ENCODE data around the gene BICD1. TPM values are rescaled to one million over a fixed set of nuclear protein-coding genes. Genes with fewer than 3 reads are reported as not detected.

Gene BICD1
- total and polyA plus RNA-seq, 5 donors from 2014 or later, result 8.0 to 23.6 (median 9.4) TPM

DNA sequence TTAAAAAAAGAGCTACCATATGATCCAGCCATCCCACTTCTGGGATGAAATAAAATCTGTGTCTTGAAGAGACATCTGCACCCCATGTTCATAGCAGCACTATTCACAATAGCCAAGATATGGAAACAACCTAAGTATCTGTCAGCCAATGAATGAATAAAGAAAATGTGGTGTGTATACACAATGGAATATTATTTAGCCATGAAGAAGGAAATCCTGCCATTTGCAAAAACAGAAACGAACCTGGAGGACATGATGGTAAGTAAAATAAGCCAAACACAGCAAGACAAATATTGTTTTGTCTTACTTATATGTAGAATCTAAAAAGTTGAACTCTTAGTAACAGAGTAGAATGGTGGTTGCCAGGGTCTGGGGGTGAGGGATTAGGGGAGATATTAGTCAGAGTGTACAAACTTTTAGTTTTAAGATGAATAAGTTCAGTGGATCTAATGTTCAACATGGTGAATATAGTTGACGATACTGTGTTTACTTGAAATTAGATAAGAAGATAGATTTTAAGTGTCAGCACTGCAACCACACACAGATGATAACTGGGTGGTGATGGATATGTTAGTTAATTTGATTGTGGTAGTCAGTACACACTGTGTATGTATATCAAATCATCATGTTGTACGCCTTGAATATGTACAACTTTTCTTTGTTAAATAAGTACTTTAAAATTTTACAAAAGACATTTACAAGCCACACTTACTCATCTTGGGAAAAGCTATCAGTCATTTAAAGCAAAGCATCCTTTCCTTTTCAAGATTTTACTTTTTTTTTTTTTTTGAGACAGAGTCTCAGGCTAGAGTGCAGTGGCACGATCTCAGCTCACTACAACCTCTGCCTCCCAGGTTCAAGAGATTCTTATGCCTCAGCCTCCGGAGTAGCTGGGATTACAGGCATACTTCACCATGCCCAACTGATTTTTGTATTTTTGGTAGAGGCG lies 89.9 kb downstream of the BICD1 start:
- Mint-ChIP-seq H3K36me3 (peaks cover 11% of the 10 kb centered on the region), H3K27ac (no peak overlapping the region), H3K4me1 (peaks cover 0 to 5% (median 2%) of the 10 kb centered on the region in 4 donors), H3K9me3 (peaks cover 0 to 30% (median 8%) of the 10 kb centered on the region in 7 donors), H3K4me3 (no peak overlapping the region), H3K27me3 (no peaks in the 10 kb centered on the region)
- DNase-seq (no peak), ATAC-seq (ENCODE audit: low read depth in 2 of 2) (no peak)
- H3K4me1 ChIP-seq (ENCODE audit: control insufficient read depth, insufficient read depth, low read length, poor library complexity, severe bottlenecking), result no peaks in the 10 kb centered on the region
- no peaks in the 10 kb centered on the region for H3K36me3 ChIP-seq (ENCODE audit: control insufficient read depth, insufficient read depth, low read length)
- H3K27me3 ChIP-seq (ENCODE audit: control insufficient read depth, insufficient read depth, low read length), result no peaks in the 10 kb centered on the region
- H3K9me3 ChIP-seq (ENCODE audit: control insufficient read depth in 2 of 2, low read length in 2 of 2), result peaks cover 3 to 7% of the 10 kb centered on the region in 2 experiments
- no peak overlapping the region for H3K27ac ChIP-seq (ENCODE audit: insufficient read depth, low read length, poor library complexity, severe bottlenecking)
- no peak overlapping the region for H3K4me3 ChIP-seq (ENCODE audit: low read depth, low read length)

GRCh38 chr12:32197421-32197820 lies 90.8 kb downstream of the BICD1 start:
- DNase-seq (no peak), ATAC-seq (ENCODE audit: low read depth in 2 of 2) (no peak)
- no peaks in the 10 kb centered on the region for H3K27me3 ChIP-seq (ENCODE audit: control insufficient read depth, insufficient read depth, low read length)
- Mint-ChIP-seq H3K36me3 (peaks cover 11% of the 10 kb centered on the region), H3K27ac (no peak overlapping the region), H3K4me3 (no peak overlapping the region), H3K9me3 (peaks cover 0 to 30% (median 6%) of the 10 kb centered on the region in 7 donors), H3K27me3 (no peaks in the 10 kb centered on the region), H3K4me1 (peaks cover 0 to 5% (median 2%) of the 10 kb centered on the region in 4 donors)
- no peak overlapping the region for H3K27ac ChIP-seq (ENCODE audit: insufficient read depth, low read length, poor library complexity, severe bottlenecking)
- no peak overlapping the region for H3K4me3 ChIP-seq (ENCODE audit: low read depth, low read length)
- H3K9me3 ChIP-seq (ENCODE audit: control insufficient read depth in 2 of 2, low read length in 2 of 2), result peaks cover 3 to 7% of the 10 kb centered on the region in 2 experiments
- no peaks in the 10 kb centered on the region for H3K4me1 ChIP-seq (ENCODE audit: control insufficient read depth, insufficient read depth, low read length, poor library complexity, severe bottlenecking)
- H3K36me3 ChIP-seq (ENCODE audit: control insufficient read depth, insufficient read depth, low read length), result no peaks in the 10 kb centered on the region

DNA sequence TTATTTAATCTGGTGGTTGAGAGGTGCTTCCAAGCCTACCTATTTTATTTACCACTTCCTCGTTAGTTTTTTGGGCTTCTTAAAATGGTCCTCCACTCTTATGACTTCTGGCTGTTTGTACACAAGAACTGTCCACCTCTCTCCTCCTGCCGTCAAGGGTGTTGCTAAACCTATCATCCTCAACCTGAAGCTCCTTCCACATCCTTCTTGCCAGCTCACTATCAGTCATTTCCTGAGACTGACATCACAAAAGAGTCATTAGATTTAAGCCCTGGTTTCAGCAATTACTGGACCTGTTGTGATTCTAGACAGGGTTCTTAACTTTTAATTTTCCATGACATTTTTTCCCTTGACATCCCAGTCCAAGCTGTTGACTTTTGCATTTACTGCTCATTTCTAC lies 91.9 kb downstream of the BICD1 start:
- peak overlapping the region in 1 of 3 donors; percentile 3 for H3K27ac Mint-ChIP-seq
- H3K9me3 Mint-ChIP-seq, result peaks cover 0 to 20% (median 4%) of the 10 kb centered on the region in 7 donors
- no peaks in the 10 kb centered on the region for H3K27me3 ChIP-seq (ENCODE audit: control insufficient read depth, insufficient read depth, low read length)
- H3K27me3 Mint-ChIP-seq, result no peaks in the 10 kb centered on the region
- ATAC-seq (ENCODE audit: low read depth in 2 of 2) (no peak), DNase-seq (peak in 1 of 3 donors; percentile 12)
- peaks cover 6% of the 10 kb centered on the region for H3K36me3 Mint-ChIP-seq
- H3K4me3 ChIP-seq (ENCODE audit: low read depth, low read length), result no peak overlapping the region
- no peak overlapping the region for H3K27ac ChIP-seq (ENCODE audit: insufficient read depth, low read length, poor library complexity, severe bottlenecking)
- no peaks in the 10 kb centered on the region for H3K4me1 ChIP-seq (ENCODE audit: control insufficient read depth, insufficient read depth, low read length, poor library complexity, severe bottlenecking)
- H3K36me3 ChIP-seq (ENCODE audit: control insufficient read depth, insufficient read depth, low read length), result no peaks in the 10 kb centered on the region
- no peak overlapping the region for H3K4me3 Mint-ChIP-seq
- peaks cover 3 to 7% of the 10 kb centered on the region in 2 experiments for H3K9me3 ChIP-seq (ENCODE audit: control insufficient read depth in 2 of 2, low read length in 2 of 2)
- peaks cover 0 to 5% (median 3%) of the 10 kb centered on the region in 4 donors for H3K4me1 Mint-ChIP-seq

DNA sequence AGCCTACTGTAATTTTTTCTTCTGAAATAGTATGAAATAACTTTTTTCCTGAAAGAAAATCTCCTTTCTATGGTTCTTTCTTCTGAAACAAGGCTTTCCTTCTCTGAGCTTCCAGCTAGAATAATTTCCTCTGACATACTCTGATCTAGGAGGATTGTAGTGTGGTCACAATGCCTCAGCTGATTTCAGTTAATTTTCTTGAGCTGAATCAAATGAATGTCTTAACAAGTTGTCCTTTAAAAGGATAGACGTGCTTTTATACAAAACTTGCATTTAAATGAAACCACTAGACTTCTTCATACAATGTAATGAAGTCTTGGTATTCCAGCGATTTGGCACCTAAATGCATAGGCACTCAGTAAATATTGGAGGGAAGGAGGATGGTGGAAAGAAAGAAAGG lies 94.4 kb downstream of the BICD1 start:
- H3K27ac Mint-ChIP-seq, result no peak overlapping the region
- H3K27ac ChIP-seq (ENCODE audit: insufficient read depth, low read length, poor library complexity, severe bottlenecking), result no peak overlapping the region
- H3K4me1 Mint-ChIP-seq, result peaks cover 0 to 5% (median 3%) of the 10 kb centered on the region in 4 donors
- DNase-seq, result no peak
- H3K4me1 ChIP-seq (ENCODE audit: control insufficient read depth, insufficient read depth, low read length, poor library complexity, severe bottlenecking), result no peaks in the 10 kb centered on the region
- H3K4me3 Mint-ChIP-seq, result no peak overlapping the region
- no peaks in the 10 kb centered on the region for H3K36me3 ChIP-seq (ENCODE audit: control insufficient read depth, insufficient read depth, low read length)
- peaks cover 0 to 1% of the 10 kb centered on the region in 2 experiments for H3K9me3 ChIP-seq (ENCODE audit: control insufficient read depth in 2 of 2, low read length in 2 of 2)
- peaks cover 0 to 3% (median 0%) of the 10 kb centered on the region in 7 donors for H3K9me3 Mint-ChIP-seq
- H3K4me3 ChIP-seq (ENCODE audit: low read depth, low read length), result no peak overlapping the region
- no peak for ATAC-seq (ENCODE audit: low read depth in 2 of 2)
- H3K27me3 Mint-ChIP-seq, result no peaks in the 10 kb centered on the region
- no peaks in the 10 kb centered on the region for H3K36me3 Mint-ChIP-seq
- no peaks in the 10 kb centered on the region for H3K27me3 ChIP-seq (ENCODE audit: control insufficient read depth, insufficient read depth, low read length)

DNA sequence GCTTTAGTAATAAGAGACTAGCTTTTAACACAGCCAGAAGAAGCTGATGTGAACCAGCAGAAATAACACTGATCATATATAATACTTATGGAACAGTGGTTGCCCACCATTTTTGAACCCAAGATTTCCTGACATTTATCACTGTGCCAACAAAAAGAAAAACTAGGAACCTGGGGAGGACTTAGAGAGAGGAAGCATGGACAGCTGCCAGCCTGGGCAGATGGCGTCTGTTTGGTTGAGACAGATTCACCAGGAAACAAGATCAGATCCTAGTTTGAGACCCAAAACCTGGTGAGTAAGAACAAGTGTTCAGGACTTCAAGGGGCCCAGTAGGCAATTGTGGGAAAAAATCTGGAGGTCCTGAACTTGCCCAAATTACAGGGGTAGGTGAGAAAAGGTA lies 95.3 kb downstream of the BICD1 start:
- no peaks in the 10 kb centered on the region for H3K9me3 ChIP-seq (ENCODE audit: control insufficient read depth in 2 of 2, low read length in 2 of 2)
- no peaks in the 10 kb centered on the region for H3K36me3 ChIP-seq (ENCODE audit: control insufficient read depth, insufficient read depth, low read length)
- Mint-ChIP-seq H3K27me3 (no peaks in the 10 kb centered on the region), H3K36me3 (no peaks in the 10 kb centered on the region), H3K9me3 (peaks cover 0 to 2% (median 0%) of the 10 kb centered on the region in 7 donors), H3K27ac (no peak overlapping the region), H3K4me1 (peaks cover 0 to 5% (median 3%) of the 10 kb centered on the region in 4 donors), H3K4me3 (no peak overlapping the region)
- no peak overlapping the region for H3K27ac ChIP-seq (ENCODE audit: insufficient read depth, low read length, poor library complexity, severe bottlenecking)
- no peak overlapping the region for H3K4me3 ChIP-seq (ENCODE audit: low read depth, low read length)
- DNase-seq (no peak), ATAC-seq (ENCODE audit: low read depth in 2 of 2) (no peak)
- H3K27me3 ChIP-seq (ENCODE audit: control insufficient read depth, insufficient read depth, low read length), result no peaks in the 10 kb centered on the region
- H3K4me1 ChIP-seq (ENCODE audit: control insufficient read depth, insufficient read depth, low read length, poor library complexity, severe bottlenecking), result no peaks in the 10 kb centered on the region

DNA sequence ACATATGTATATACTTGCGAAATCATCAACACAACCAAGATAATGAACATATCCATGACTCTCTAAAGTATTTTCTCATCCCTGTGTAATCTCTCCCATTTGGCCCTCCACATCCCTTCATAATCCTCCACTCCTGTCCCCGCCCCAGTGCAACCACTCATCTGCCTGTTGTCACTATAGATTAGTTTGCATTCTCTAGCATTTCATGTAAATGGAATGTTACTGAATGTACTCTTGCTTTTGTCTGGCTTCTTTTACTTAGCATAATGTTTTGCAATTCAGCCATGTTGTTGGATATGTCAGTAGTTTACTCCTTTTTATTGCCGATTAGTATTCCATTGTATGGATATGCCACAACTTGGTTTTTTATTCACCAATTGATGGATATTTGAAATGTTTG lies 99.1 kb downstream of the BICD1 start:
- Mint-ChIP-seq H3K4me3 (no peak overlapping the region), H3K27ac (peak overlapping the region in 1 of 3 donors; percentile 5), H3K9me3 (peaks cover 0 to 2% (median 0%) of the 10 kb centered on the region in 7 donors), H3K27me3 (no peaks in the 10 kb centered on the region), H3K4me1 (peaks cover 0 to 2% (median 0%) of the 10 kb centered on the region in 4 donors), H3K36me3 (no peaks in the 10 kb centered on the region)
- Histone ChIP-seq H3K4me3 (ENCODE audit: low read depth, low read length) (no peak overlapping the region), H3K9me3 (ENCODE audit: control insufficient read depth in 2 of 2, low read length in 2 of 2) (no peaks in the 10 kb centered on the region), H3K27ac (ENCODE audit: insufficient read depth, low read length, poor library complexity, severe bottlenecking) (no peak overlapping the region), H3K4me1 (ENCODE audit: control insufficient read depth, insufficient read depth, low read length, poor library complexity, severe bottlenecking) (no peaks in the 10 kb centered on the region), H3K27me3 (ENCODE audit: control insufficient read depth, insufficient read depth, low read length) (no peaks in the 10 kb centered on the region), H3K36me3 (ENCODE audit: control insufficient read depth, insufficient read depth, low read length) (no peaks in the 10 kb centered on the region)
- ATAC-seq (ENCODE audit: low read depth in 2 of 2) (no peak), DNase-seq (no peak)

DNA sequence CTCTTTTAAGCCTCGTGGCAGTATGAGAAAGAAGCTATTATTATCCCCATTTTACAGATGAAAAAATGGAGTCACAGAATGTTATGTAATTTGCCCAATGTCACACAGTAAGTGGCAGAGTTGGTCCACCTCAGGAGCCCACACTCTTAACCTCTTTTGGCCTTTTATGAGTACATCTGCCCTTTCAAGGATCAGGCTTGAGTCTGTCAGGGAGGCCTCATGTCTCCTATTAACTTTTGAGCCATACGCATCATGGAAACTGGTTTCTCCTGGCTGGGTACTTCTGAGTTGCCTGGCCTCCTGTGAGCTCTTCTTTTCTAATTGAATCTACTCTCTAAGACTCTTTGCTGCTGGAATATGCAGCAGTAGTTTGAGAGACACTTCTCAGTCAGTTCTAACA lies 101.7 kb downstream of the BICD1 start:
- Mint-ChIP-seq H3K27ac (no peak overlapping the region), H3K36me3 (no peaks in the 10 kb centered on the region), H3K4me3 (no peak overlapping the region), H3K9me3 (peaks cover 0 to 2% (median 0%) of the 10 kb centered on the region in 7 donors), H3K27me3 (no peaks in the 10 kb centered on the region), H3K4me1 (no peaks in the 10 kb centered on the region)
- no peaks in the 10 kb centered on the region for H3K9me3 ChIP-seq (ENCODE audit: control insufficient read depth in 2 of 2, low read length in 2 of 2)
- no peak overlapping the region for H3K4me3 ChIP-seq (ENCODE audit: low read depth, low read length)
- H3K36me3 ChIP-seq (ENCODE audit: control insufficient read depth, insufficient read depth, low read length), result no peaks in the 10 kb centered on the region
- DNase-seq, result no peak
- no peak overlapping the region for H3K27ac ChIP-seq (ENCODE audit: insufficient read depth, low read length, poor library complexity, severe bottlenecking)
- ATAC-seq (ENCODE audit: low read depth in 2 of 2), result no peak
- no peaks in the 10 kb centered on the region for H3K4me1 ChIP-seq (ENCODE audit: control insufficient read depth, insufficient read depth, low read length, poor library complexity, severe bottlenecking)
- no peaks in the 10 kb centered on the region for H3K27me3 ChIP-seq (ENCODE audit: control insufficient read depth, insufficient read depth, low read length)
